HG03520 (cell line): ENCODE results near the gene C2CD4C.
"Not testable (repeated sequence)": the region's sequence is repeated elsewhere in the genome, so short reads cannot be mapped to it uniquely, and the experiment has no call there.

Source experiments
- ATAC-seq: cut with Tn5 transposase; IDR thresholded peaks from one replicate; pipeline ENCODE4 v1.9.1; 2021; ENCODE audit warnings: mild to moderate bottlenecking, moderate library complexity; ENCODE audit not compliant: unreplicated experiment

The C2CD4C gene

DNA sequence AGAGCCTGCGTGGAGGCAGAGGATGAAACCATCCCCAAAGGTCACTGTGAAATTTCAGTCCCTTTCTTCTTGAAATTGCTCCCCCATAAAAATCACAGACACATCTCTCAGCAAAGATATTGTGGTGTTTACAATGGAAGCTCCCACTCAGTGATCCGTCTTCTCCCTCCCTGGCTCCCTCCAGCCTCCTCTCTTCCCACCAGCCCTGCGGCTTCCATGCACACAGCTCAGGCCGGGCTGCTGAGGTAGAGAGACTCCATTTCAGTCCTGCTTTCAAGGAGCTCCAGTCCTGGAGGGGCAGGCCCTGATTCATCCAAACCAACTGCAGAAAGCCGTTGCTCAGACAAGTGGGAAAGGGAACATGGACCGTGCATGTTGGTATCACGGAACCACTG is 40.3 kb downstream of the C2CD4C start:
- ATAC-seq: no peak

DNA sequence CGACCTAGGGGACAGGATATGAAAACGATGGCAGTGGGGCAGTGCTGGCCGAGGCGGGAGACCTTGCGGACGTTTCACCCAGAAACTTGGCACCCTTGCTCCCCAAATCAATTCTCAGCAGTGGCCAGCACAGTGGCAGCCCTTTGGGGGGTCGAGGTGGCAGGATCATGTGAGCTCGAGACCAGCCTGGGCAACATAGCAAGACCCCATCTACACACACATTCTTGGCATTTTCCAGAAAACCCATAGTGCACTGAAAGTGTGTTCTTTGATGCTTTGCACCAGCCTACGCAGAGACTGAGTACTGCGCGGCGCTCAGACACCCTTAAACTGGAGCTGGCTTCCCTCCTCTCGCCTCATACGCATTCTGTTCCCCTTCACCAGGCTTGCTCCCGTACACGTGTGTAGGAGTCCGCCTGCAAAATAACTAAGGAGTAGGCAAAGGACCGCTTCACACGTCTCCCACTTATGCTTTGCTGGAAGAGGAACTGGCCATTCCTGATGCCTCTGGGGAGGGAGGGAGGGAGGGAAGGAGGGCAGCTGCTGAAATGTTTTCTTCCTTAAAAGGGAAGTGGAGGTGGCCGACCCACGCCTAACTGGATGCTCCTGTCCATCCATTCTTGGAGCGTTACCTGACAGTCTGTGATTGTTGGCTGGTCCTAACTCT is 40.9 kb downstream of the C2CD4C start:
- ATAC-seq: no peak

DNA sequence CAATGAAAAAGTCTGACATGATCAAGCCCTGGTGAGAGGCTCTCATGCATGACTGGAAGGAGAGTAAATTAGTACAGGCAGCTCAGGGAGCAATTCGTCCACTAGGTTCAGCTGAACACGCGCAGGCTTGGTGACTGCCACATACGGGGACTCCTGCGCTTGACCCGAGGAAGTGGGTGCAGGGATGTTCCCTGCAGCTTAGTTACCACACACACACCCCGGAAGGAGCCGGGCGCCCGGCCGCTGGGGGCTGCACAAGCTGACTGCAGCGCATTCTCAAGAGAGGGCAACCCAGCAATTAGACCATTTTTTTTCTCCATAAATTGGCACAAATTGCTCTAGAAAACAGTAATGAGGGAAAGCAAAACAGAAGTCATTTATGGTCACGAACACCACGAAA is 41.4 kb downstream of the C2CD4C start:
- no peak for ATAC-seq

DNA sequence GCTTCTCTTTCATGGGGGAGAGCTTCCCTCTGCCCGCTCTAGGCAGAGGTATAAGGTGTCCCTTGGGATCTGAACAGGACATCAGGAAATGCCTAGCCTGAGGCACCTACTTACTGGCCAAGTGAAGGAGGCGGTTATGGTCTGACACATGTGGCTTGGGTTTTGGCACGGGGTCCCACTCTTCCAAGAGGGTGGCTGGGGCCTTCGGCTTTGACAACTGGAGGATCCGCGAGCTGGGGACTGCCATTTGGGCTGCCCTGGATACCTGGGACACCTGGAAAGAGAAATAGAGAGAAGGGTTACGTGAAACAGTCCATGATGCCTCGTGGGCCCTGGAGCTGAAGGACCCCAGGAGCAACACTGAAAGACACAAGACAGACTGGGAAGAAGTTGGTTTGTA is 42.0 kb downstream of the C2CD4C start:
- ATAC-seq: no peak

DNA sequence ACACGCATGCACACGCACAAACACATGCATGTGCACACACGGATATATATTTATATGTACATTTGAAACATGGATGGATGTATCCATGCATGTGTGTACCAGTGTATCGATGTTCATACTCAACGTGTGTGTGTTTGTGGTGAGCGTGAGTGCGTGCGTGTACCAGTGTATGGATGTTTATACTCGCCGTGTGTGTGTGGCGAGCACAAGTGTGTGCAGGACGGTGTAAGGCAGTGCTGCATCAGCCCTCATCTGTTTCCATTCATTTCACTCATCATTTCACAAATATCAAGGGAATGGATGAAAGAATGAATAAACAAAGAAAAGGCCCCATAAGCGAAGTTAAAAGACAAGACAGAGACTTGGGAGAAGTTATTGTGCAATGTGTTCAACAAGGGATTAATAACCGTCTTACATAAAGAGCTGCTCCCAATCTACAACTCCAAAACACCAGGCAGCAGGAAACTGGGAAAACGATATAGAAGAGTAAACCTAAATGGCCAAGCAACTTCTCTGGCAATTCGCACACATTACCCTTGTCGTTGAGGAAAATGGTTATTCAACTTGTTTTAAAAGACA is 42.7 kb downstream of the C2CD4C start:
- ATAC-seq: no peak

DNA sequence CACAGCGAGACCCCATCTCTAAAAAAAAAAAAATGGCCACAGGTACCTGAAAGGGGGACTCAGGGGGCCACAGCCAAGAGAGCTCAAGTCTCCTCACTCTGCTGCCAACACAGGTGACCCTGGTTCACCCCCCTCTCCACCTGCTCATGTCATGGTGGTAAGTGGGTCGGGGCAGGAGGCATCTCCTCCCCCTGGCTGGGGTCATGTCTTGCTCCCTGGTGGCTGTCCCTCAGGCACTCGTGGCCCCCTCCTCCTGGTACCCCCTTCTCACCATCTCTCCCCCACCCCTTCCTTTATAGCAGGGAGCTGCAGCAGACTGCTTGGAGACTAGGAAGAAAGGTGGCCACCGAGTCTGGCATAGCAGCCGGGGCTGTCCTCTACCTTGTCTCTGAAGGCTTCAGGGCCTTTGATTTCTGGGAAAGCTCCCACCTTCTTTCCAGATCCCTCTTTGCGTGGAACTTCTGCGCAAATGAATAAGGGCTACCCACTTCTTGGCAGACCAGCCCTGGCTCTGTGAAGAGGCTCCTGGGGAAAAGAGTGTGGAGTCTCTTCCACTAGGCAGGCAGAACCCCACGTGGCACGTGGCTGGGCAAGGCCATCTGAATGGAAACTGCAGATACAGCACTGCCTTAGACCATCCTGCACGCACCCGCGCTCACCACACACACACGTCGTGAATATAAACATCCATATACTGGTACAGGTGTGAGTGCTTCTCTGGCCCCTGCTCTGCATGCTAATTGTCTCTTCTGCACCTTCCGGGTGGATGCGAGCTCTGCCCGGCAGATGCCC is 44.3 kb downstream of the C2CD4C start:
- no peak for ATAC-seq

DNA sequence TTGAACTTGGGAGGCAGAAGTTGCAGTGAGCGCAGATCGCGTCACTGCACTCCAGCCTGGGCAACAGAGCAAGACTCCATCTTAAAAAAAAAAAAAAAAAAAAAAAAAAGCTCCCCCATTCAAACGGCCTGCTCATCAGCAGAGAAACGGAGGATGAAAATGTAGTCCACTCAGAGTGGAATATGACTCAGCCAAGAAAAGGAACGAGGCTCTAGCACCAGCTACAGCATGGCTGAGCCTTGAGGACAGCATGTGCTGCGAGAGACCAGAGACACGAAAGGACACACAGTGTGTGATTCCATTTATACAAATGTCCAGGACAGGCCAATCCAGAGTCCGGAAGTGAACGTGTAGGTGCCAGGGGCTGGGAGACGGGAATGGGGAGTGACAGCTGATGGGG is 46.3 kb downstream of the C2CD4C start:
- ATAC-seq: no peak

DNA sequence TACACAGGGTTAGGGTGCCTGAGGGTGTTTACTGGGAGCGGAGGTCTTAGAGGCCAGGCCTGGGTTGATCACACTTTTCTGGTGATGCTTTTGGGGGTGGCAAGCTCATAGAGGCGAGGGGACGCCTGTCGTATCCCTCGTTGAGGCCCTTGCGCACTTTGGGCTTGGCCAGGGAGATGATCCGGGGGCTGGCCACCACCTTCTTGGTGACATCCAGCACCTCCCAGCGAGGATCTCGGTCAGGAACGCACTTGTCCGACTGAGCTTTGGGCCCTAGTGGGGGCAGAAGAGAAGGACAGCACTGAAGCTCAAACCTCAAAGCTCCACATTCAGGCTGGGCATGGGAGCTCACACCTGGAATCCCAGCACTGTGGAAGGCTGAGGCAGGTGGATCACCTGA is 46.8 kb downstream of the C2CD4C start:
- no peak for ATAC-seq

DNA sequence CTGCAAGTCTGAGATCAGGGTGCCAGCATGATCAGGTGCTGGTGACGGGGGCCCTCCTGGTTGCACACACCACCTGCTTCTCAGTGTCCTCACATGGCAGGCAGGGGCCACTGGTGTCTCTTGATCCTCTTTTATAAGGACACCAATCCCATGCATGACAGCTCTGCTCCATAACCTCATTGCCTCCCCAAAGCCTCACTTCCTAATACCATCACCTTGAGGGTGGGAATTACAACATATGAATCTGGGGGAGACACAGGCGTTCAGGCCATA is 49.4 kb downstream of the C2CD4C start:
- no peak for ATAC-seq

DNA sequence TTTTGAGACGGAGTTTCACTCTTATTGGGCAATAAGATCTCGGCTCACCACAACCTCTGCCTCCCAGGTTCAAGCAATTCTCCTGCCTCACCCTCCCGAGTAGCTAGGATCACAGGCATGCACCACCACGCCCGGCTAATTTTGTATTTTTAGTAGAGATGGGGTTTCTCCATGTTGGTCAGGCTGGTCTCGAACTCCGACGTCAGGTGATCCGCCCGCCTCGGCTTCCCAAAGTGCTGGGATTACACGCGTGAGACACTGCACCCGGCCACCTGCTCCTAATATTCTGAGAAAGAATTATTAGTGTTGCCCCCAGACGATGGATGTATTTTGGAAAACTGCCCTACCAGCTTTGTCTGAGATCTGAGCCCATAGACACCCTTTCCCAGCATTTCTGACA is 53.4 kb downstream of the C2CD4C start:
- ATAC-seq: not testable (repeated sequence)
